Measurements from ENCODE around the gene ALK. TPM values are rescaled to one million over a fixed set of nuclear protein-coding genes. Genes with fewer than 3 reads are reported as not detected.

Gene ALK
- total and polyA plus RNA-seq, 2 donors: 0.19 to 0.21 TPM

GRCh38 chr2:29799628-29800027 lies 121.8 kb downstream of the ALK start:
- no peak overlapping the region for H3K4me3 ChIP-seq (ENCODE audit: low read length in 2 of 2)
- no peaks in the 10 kb centered on the region for H3K36me3 ChIP-seq (ENCODE audit: control insufficient read depth in 2 of 2, insufficient read depth in 2 of 2, low read length in 1 of 2)
- H3K9me3 ChIP-seq (ENCODE audit: control insufficient read depth in 2 of 2, insufficient read depth in 1 of 2, low read length in 1 of 2): no peaks in the 10 kb centered on the region
- no peak for DNase-seq (ENCODE audit: low read depth in 6 of 9, low spot score in 9 of 9)
- H3K4me1 ChIP-seq (ENCODE audit: control insufficient read depth in 2 of 2, insufficient read depth in 2 of 2, low read length in 2 of 2): no peaks in the 10 kb centered on the region
- H3K27me3 ChIP-seq (ENCODE audit: control insufficient read depth in 2 of 2, insufficient read depth in 1 of 2, low read length in 1 of 2): no peaks in the 10 kb centered on the region
- H3K27ac ChIP-seq (ENCODE audit: low read depth in 1 of 2, low read length in 1 of 2): no peak overlapping the region
- WGBS: 97% methylated on average over 3 of the region's 3 CpGs

- no peak for DNase-seq (ENCODE audit: low read depth in 6 of 9, low spot score in 9 of 9)
- WGBS: 92% methylated on average over 3 of the region's 3 CpGs
- H3K9me3 ChIP-seq (ENCODE audit: control insufficient read depth in 2 of 2, insufficient read depth in 1 of 2, low read length in 1 of 2): no peaks in the 10 kb centered on the region
- no peaks in the 10 kb centered on the region for H3K4me1 ChIP-seq (ENCODE audit: control insufficient read depth in 2 of 2, insufficient read depth in 2 of 2, low read length in 2 of 2)
- H3K36me3 ChIP-seq (ENCODE audit: control insufficient read depth in 2 of 2, insufficient read depth in 2 of 2, low read length in 1 of 2): no peaks in the 10 kb centered on the region
- no peak overlapping the region for H3K4me3 ChIP-seq (ENCODE audit: low read length in 2 of 2)
- H3K27me3 ChIP-seq (ENCODE audit: control insufficient read depth in 2 of 2, insufficient read depth in 1 of 2, low read length in 1 of 2): no peaks in the 10 kb centered on the region
- H3K27ac ChIP-seq (ENCODE audit: low read depth in 1 of 2, low read length in 1 of 2): no peak overlapping the region
These were observed 123.5 kb downstream of the ALK start for GRCh38 chr2:29797916-29798315.

DNA sequence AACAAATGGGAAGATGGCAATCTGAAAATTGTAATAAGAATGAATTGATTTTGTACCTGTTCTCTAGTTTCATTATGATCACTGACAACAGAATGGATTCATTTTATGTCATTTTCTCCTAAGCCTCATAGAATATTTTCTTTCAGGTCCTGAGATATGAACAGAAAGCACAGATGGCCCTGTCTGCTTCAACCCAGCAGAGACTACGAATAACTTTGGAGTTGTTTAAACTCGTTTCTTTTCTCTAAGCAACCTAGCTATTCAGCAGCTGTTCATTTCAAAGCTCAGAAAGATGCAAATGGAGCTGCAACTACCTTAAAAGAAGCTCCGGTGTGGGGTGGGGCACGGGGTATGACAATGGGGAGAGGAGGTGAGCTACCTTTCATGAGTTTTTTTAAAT lies 124.9 kb downstream of the ALK start:
- Histone ChIP-seq H3K36me3 (ENCODE audit: control insufficient read depth in 2 of 2, insufficient read depth in 2 of 2, low read length in 1 of 2) (no peaks in the 10 kb centered on the region), H3K4me3 (ENCODE audit: low read length in 2 of 2) (no peak overlapping the region), H3K27me3 (ENCODE audit: control insufficient read depth in 2 of 2, insufficient read depth in 1 of 2, low read length in 1 of 2) (no peaks in the 10 kb centered on the region), H3K4me1 (ENCODE audit: control insufficient read depth in 2 of 2, insufficient read depth in 2 of 2, low read length in 2 of 2) (no peaks in the 10 kb centered on the region), H3K9me3 (ENCODE audit: control insufficient read depth in 2 of 2, insufficient read depth in 1 of 2, low read length in 1 of 2) (no peaks in the 10 kb centered on the region), H3K27ac (ENCODE audit: low read depth in 1 of 2, low read length in 1 of 2) (no peak overlapping the region)
- DNase-seq (ENCODE audit: low read depth in 6 of 9, low spot score in 9 of 9): no peak
- 71% methylated on average over 4 of the region's 4 CpGs for WGBS

DNA sequence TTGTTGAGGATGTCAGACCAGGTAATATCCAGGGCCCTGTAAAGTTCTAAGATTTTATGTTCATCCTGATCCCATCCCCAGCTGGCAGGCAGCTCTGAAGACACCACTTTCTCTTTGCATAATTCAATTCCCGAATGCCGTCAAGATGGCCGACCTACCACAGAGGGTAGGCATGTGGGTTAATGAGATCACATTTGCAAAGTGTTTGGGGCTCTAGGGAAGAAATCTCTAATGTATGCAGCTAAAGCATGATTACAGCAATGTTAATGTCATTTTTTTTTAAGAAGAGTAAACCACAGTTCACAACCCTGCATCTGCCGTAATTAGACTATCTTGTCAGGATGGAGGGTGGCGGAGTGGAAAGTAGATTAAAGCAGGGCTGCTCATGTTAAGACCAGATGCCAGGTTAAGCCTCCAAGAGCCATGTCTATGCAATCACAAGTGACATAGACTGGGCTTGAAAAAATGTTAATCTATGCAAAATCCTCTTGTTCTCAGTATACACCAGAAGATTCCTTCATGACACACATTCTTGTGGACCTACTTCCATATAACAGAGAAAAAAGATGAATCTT lies 131.4 kb downstream of the ALK start:
- no peak overlapping the region for H3K4me3 ChIP-seq (ENCODE audit: low read length in 2 of 2)
- no peaks in the 10 kb centered on the region for H3K4me1 ChIP-seq (ENCODE audit: control insufficient read depth in 2 of 2, insufficient read depth in 2 of 2, low read length in 2 of 2)
- DNase-seq (ENCODE audit: low read depth in 6 of 9, low spot score in 9 of 9): no peak
- H3K27me3 ChIP-seq (ENCODE audit: control insufficient read depth in 2 of 2, insufficient read depth in 1 of 2, low read length in 1 of 2): no peaks in the 10 kb centered on the region
- H3K9me3 ChIP-seq (ENCODE audit: control insufficient read depth in 2 of 2, insufficient read depth in 1 of 2, low read length in 1 of 2): no peaks in the 10 kb centered on the region
- H3K27ac ChIP-seq (ENCODE audit: low read depth in 1 of 2, low read length in 1 of 2): no peak overlapping the region
- no peaks in the 10 kb centered on the region for H3K36me3 ChIP-seq (ENCODE audit: control insufficient read depth in 2 of 2, insufficient read depth in 2 of 2, low read length in 1 of 2)
- WGBS: 89% methylated on average over 5 of the region's 5 CpGs

DNA sequence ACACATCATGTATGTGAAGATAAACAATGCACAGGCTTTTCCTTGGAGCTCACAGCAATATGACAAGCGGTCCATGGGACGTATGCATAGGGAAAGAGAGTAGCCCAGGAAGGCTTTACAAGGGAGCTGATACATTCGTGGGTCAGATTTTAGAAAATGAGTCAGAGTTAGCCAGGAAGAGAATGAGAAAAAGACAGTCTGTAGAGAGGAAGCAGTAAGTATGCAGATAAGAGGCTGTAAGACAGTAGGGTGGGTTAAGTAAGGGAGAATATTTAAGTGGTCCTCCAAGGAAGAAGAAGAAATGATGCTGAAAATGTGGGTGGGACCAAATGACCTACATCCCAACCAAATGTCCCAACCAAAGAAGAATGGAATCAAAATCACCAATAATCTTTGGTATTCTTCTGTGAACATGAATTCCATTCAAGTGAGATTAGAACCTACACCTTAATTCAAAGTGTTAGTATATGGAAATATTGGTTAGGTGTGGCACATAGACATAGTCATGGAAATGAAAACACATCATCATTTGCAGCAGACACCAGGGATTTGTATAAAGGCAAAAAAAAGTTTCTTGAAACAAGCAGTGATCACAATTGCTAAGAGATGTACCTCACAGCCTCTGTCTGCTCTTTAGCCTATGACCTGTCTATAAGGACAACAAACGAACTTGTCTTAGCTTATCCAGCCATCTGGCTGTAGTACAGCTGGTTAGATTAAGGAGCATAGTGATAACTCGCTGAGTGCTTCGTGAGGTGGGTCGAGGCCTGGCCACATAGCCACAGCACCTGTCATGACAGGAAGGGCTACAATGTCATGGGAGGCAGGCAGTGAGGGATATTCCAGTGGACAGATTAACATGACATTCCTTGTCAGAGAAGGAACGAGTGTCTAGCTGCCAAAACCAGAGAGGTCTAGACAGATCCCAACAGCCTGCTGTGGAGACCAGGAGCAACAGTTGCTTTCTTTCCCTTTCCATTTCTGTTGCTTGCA lies 133.6 kb downstream of the ALK start:
- 91% methylated on average over 8 of the region's 8 CpGs for WGBS
- H3K36me3 ChIP-seq (ENCODE audit: control insufficient read depth in 2 of 2, insufficient read depth in 2 of 2, low read length in 1 of 2): no peaks in the 10 kb centered on the region
- no peaks in the 10 kb centered on the region for H3K9me3 ChIP-seq (ENCODE audit: control insufficient read depth in 2 of 2, insufficient read depth in 1 of 2, low read length in 1 of 2)
- H3K4me1 ChIP-seq (ENCODE audit: control insufficient read depth in 2 of 2, insufficient read depth in 2 of 2, low read length in 2 of 2): no peaks in the 10 kb centered on the region
- no peak overlapping the region for H3K27ac ChIP-seq (ENCODE audit: low read depth in 1 of 2, low read length in 1 of 2)
- DNase-seq (ENCODE audit: low read depth in 6 of 9, low spot score in 9 of 9): no peak
- no peak overlapping the region for H3K4me3 ChIP-seq (ENCODE audit: low read length in 2 of 2)
- H3K27me3 ChIP-seq (ENCODE audit: control insufficient read depth in 2 of 2, insufficient read depth in 1 of 2, low read length in 1 of 2): no peaks in the 10 kb centered on the region

GRCh38 chr2:29786361-29786760 lies 135.0 kb downstream of the ALK start:
- Histone ChIP-seq H3K9me3 (ENCODE audit: control insufficient read depth in 2 of 2, insufficient read depth in 1 of 2, low read length in 1 of 2) (no peaks in the 10 kb centered on the region), H3K27me3 (ENCODE audit: control insufficient read depth in 2 of 2, insufficient read depth in 1 of 2, low read length in 1 of 2) (no peaks in the 10 kb centered on the region), H3K4me1 (ENCODE audit: control insufficient read depth in 2 of 2, insufficient read depth in 2 of 2, low read length in 2 of 2) (no peaks in the 10 kb centered on the region), H3K27ac (ENCODE audit: low read depth in 1 of 2, low read length in 1 of 2) (no peak overlapping the region), H3K36me3 (ENCODE audit: control insufficient read depth in 2 of 2, insufficient read depth in 2 of 2, low read length in 1 of 2) (no peaks in the 10 kb centered on the region), H3K4me3 (ENCODE audit: low read length in 2 of 2) (no peak overlapping the region)
- 89% methylated on average over 5 of the region's 5 CpGs for WGBS
- no peak for DNase-seq (ENCODE audit: low read depth in 6 of 9, low spot score in 9 of 9)

- no peak for DNase-seq (ENCODE audit: low read depth in 6 of 9, low spot score in 9 of 9)
- Histone ChIP-seq H3K27me3 (ENCODE audit: control insufficient read depth in 2 of 2, insufficient read depth in 1 of 2, low read length in 1 of 2) (no peaks in the 10 kb centered on the region), H3K9me3 (ENCODE audit: control insufficient read depth in 2 of 2, insufficient read depth in 1 of 2, low read length in 1 of 2) (no peaks in the 10 kb centered on the region), H3K4me1 (ENCODE audit: control insufficient read depth in 2 of 2, insufficient read depth in 2 of 2, low read length in 2 of 2) (no peaks in the 10 kb centered on the region), H3K36me3 (ENCODE audit: control insufficient read depth in 2 of 2, insufficient read depth in 2 of 2, low read length in 1 of 2) (no peaks in the 10 kb centered on the region), H3K4me3 (ENCODE audit: low read length in 2 of 2) (no peak overlapping the region), H3K27ac (ENCODE audit: low read depth in 1 of 2, low read length in 1 of 2) (no peak overlapping the region)
- WGBS: 92% methylated on average over 6 of the region's 6 CpGs
These were observed 137.7 kb downstream of the ALK start for GRCh38 chr2:29783666-29784065.

- H3K27me3 ChIP-seq (ENCODE audit: control insufficient read depth in 2 of 2, insufficient read depth in 1 of 2, low read length in 1 of 2): no peaks in the 10 kb centered on the region
- WGBS: 89% methylated on average over 7 of the region's 7 CpGs
These were observed 138.6 kb downstream of the ALK start for GRCh38 chr2:29782549-29783458.

DNA sequence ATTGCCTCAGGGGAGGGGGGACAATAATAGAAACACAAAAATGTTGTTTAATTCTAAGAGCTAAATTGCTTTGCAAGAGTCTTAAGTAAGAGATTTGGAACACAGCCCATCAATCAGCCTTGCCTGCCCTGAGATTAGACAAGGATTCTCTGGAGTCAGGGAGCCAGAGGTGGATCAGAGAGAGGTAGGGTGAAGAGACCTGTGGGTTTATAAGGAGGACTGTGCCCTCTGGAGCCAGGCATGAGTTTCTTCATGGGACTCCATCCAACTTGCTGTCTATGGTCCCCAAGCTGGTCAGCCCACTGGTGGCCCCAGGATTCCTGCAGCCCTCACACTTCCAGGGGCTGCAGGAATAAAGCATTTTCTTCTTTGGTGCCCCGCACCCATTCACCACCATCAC lies 139.3 kb downstream of the ALK start:
- Histone ChIP-seq H3K36me3 (ENCODE audit: control insufficient read depth in 2 of 2, insufficient read depth in 2 of 2, low read length in 1 of 2) (no peaks in the 10 kb centered on the region), H3K4me3 (ENCODE audit: low read length in 2 of 2) (no peak overlapping the region), H3K9me3 (ENCODE audit: control insufficient read depth in 2 of 2, insufficient read depth in 1 of 2, low read length in 1 of 2) (no peaks in the 10 kb centered on the region), H3K27ac (ENCODE audit: low read depth in 1 of 2, low read length in 1 of 2) (no peak overlapping the region), H3K4me1 (ENCODE audit: control insufficient read depth in 2 of 2, insufficient read depth in 2 of 2, low read length in 2 of 2) (no peaks in the 10 kb centered on the region), H3K27me3 (ENCODE audit: control insufficient read depth in 2 of 2, insufficient read depth in 1 of 2, low read length in 1 of 2) (no peaks in the 10 kb centered on the region)
- no peak for DNase-seq (ENCODE audit: low read depth in 6 of 9, low spot score in 9 of 9)
- 48% methylated on average over 1 of the region's 1 CpG for WGBS

More at GRCh38 chr2:29782549-29783458, 138.6 kb downstream of the ALK start:
- DNase-seq (ENCODE audit: low read depth in 6 of 9, low spot score in 9 of 9): no peak
- H3K27ac ChIP-seq (ENCODE audit: low read depth in 1 of 2, low read length in 1 of 2): no peak overlapping the region
- no peaks in the 10 kb centered on the region for H3K9me3 ChIP-seq (ENCODE audit: control insufficient read depth in 2 of 2, insufficient read depth in 1 of 2, low read length in 1 of 2)
- H3K4me3 ChIP-seq (ENCODE audit: low read length in 2 of 2): no peak overlapping the region
- no peaks in the 10 kb centered on the region for H3K36me3 ChIP-seq (ENCODE audit: control insufficient read depth in 2 of 2, insufficient read depth in 2 of 2, low read length in 1 of 2)
- H3K4me1 ChIP-seq (ENCODE audit: control insufficient read depth in 2 of 2, insufficient read depth in 2 of 2, low read length in 2 of 2): no peaks in the 10 kb centered on the region
